Measurements from ENCODE around the gene AK9.
"Not testable (repeated sequence)": the region's sequence is repeated elsewhere in the genome, so short reads cannot be mapped to it uniquely, and the experiment has no call there.

The AK9 gene

GRCh38 chr6:109519647-109520046 lies 171.4 kb downstream of the AK9 start:
- not testable (repeated sequence) for ATAC-seq

- no peak for ATAC-seq
These were observed 174.1 kb downstream of the AK9 start for GRCh38 chr6:109516929-109517328.

GRCh38 chr6:109515781-109516409 lies 175.1 kb downstream of the AK9 start:
- TF ChIP-seq, protein P1, sequence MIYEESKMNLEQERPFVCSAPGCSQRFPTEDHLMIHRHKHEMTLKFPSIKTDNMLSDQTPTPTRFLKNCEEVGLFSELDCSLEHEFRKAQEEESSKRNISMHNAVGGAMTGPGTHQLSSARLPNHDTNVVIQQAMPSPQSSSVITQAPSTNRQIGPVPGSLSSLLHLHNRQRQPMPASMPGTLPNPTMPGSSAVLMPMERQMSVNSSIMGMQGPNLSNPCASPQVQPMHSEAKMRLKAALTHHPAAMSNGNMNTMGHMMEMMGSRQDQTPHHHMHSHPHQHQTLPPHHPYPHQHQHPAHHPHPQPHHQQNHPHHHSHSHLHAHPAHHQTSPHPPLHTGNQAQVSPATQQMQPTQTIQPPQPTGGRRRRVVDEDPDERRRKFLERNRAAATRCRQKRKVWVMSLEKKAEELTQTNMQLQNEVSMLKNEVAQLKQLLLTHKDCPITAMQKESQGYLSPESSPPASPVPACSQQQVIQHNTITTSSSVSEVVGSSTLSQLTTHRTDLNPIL (CRISPR knock-in tag; IDR thresholded peaks at IDR 0.05; ENCODE audit: low read depth), result no peak
- no peak for TF ChIP-seq CSDC2 (CRISPR knock-in tag; IDR thresholded peaks at IDR 0.05)
- TF ChIP-seq SNAI2 (CRISPR knock-in tag; IDR thresholded peaks at IDR 0.05), result no peak
- TF ChIP-seq TCF4 (CRISPR knock-in tag; IDR thresholded peaks at IDR 0.05; ENCODE audit: borderline replicate concordance), result no peak
- TF ChIP-seq ZNF70 (CRISPR knock-in tag; IDR thresholded peaks at IDR 0.05), result no peak
- no peak for TF ChIP-seq ESRRG (CRISPR knock-in tag; IDR thresholded peaks at IDR 0.05)
- no peak for TF ChIP-seq ZC3H10 (CRISPR knock-in tag; IDR thresholded peaks at IDR 0.05)
- no peak for TF ChIP-seq PPARA (CRISPR knock-in tag; IDR thresholded peaks at IDR 0.05; ENCODE audit: borderline replicate concordance)
- no peak for TF ChIP-seq BACH2 (CRISPR knock-in tag; IDR thresholded peaks at IDR 0.05; ENCODE audit: borderline replicate concordance)
- TF ChIP-seq CSRNP3 (CRISPR knock-in tag; IDR thresholded peaks at IDR 0.05), result no peak
- TF ChIP-seq POU6F1 (CRISPR knock-in tag; IDR thresholded peaks at IDR 0.05; ENCODE audit: borderline replicate concordance, low read depth), result no peak
- no peak for TF ChIP-seq GLIS3 (CRISPR knock-in tag; IDR thresholded peaks at IDR 0.05)
- no peak for TF ChIP-seq ZNF565 (CRISPR knock-in tag; conservative IDR thresholded peaks at IDR 0.05; ENCODE audit: low read depth)
- no peak for TF ChIP-seq OSR1 (CRISPR knock-in tag; IDR thresholded peaks at IDR 0.05)
- no peak for ATAC-seq

More at GRCh38 chr6:109516929-109517328, 174.1 kb downstream of the AK9 start:
- TF ChIP-seq PPARA (CRISPR knock-in tag; IDR thresholded peaks at IDR 0.05; ENCODE audit: borderline replicate concordance), result no peak
- TF ChIP-seq ZNF565 (CRISPR knock-in tag; conservative IDR thresholded peaks at IDR 0.05; ENCODE audit: low read depth), result no peak
- no peak for TF ChIP-seq TCF4 (CRISPR knock-in tag; IDR thresholded peaks at IDR 0.05; ENCODE audit: borderline replicate concordance)
- no peak for TF ChIP-seq ZC3H10 (CRISPR knock-in tag; IDR thresholded peaks at IDR 0.05)
- no peak for TF ChIP-seq CSDC2 (CRISPR knock-in tag; IDR thresholded peaks at IDR 0.05)

DNA sequence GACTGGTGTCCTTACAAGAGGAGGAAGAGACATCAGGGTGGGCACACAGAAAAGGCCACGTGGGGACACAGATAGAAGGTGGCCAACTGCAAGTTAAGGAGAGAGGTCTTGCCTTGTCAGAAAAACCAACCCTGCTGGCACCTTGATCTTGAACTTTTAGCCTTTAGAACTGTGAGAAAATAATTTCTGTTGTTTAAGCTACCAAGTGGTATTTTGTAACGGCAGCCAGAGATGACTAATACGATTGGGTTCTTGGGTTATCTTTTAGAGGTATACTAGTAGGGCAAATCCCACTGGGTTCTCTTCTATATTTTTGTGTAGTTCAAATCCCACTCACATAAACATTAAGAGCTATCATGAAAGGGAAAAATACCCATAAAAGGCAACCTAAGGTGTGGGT lies 176.1 kb downstream of the AK9 start:
- ATAC-seq, result no peak
- TF ChIP-seq RARB (CRISPR knock-in tag; IDR thresholded peaks at IDR 0.05) (no peak), ARNTL (CRISPR knock-in tag; IDR thresholded peaks at IDR 0.05; ENCODE audit: borderline replicate concordance, low read depth) (no peak), TCF4 (CRISPR knock-in tag; IDR thresholded peaks at IDR 0.05; ENCODE audit: borderline replicate concordance) (no peak), ZFP30 (CRISPR knock-in tag; IDR thresholded peaks at IDR 0.05) (no peak), OSR1 (CRISPR knock-in tag; IDR thresholded peaks at IDR 0.05) (no peak), ZNF565 (CRISPR knock-in tag; conservative IDR thresholded peaks at IDR 0.05; ENCODE audit: low read depth) (no peak), ESRRG (CRISPR knock-in tag; IDR thresholded peaks at IDR 0.05) (no peak), PPARA (CRISPR knock-in tag; IDR thresholded peaks at IDR 0.05; ENCODE audit: borderline replicate concordance) (no peak), ZFP3 (CRISPR knock-in tag; IDR thresholded peaks at IDR 0.05) (no peak), ZNF70 (CRISPR knock-in tag; IDR thresholded peaks at IDR 0.05) (no peak), CSRNP3 (CRISPR knock-in tag; IDR thresholded peaks at IDR 0.05) (no peak), ZNF8 (CRISPR knock-in tag; IDR thresholded peaks at IDR 0.05) (no peak)
- TF ChIP-seq, protein P1 (CRISPR knock-in tag; IDR thresholded peaks at IDR 0.05; ENCODE audit: low read depth), result no peak
- TF ChIP-seq, protein P2, sequence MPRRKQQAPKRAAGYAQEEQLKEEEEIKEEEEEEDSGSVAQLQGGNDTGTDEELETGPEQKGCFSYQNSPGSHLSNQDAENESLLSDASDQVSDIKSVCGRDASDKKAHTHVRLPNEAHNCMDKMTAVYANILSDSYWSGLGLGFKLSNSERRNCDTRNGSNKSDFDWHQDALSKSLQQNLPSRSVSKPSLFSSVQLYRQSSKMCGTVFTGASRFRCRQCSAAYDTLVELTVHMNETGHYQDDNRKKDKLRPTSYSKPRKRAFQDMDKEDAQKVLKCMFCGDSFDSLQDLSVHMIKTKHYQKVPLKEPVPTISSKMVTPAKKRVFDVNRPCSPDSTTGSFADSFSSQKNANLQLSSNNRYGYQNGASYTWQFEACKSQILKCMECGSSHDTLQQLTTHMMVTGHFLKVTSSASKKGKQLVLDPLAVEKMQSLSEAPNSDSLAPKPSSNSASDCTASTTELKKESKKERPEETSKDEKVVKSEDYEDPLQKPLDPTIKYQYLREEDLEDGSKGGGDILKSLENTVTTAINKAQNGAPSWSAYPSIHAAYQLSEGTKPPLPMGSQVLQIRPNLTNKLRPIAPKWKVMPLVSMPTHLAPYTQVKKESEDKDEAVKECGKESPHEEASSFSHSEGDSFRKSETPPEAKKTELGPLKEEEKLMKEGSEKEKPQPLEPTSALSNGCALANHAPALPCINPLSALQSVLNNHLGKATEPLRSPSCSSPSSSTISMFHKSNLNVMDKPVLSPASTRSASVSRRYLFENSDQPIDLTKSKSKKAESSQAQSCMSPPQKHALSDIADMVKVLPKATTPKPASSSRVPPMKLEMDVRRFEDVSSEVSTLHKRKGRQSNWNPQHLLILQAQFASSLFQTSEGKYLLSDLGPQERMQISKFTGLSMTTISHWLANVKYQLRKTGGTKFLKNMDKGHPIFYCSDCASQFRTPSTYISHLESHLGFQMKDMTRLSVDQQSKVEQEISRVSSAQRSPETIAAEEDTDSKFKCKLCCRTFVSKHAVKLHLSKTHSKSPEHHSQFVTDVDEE (CRISPR knock-in tag; IDR thresholded peaks at IDR 0.05), result no peak

All from SK-N-SH treated with all-trans-retinoic acid at 6 μM for 48 hours (cell line).